GM12865 (cell line): ENCODE measurements around the gene DACH2.

Experiments
- DNase-seq: peaks from one replicate; pipeline ENCODE4 v3.0.0; 2010; ENCODE audit warnings: low read depth
- H3K4me3 ChIP-seq: 2 replicates; pipeline ENCODE4 v1.5.1; 2011; ENCODE audit warnings: mild to moderate bottlenecking, low read depth, low read length, control low read depth
- TF ChIP-seq, protein P1 (sequence below): IDR thresholded peaks from 2 replicates; pipeline ENCODE4 v1.5.1; 2011; ENCODE audit warnings: low read length, control low read depth, low read depth, inconsistent platforms; ENCODE audit not compliant: insufficient read depth; ENCODE audit errors: missing control alignments

The DACH2 gene

DNA sequence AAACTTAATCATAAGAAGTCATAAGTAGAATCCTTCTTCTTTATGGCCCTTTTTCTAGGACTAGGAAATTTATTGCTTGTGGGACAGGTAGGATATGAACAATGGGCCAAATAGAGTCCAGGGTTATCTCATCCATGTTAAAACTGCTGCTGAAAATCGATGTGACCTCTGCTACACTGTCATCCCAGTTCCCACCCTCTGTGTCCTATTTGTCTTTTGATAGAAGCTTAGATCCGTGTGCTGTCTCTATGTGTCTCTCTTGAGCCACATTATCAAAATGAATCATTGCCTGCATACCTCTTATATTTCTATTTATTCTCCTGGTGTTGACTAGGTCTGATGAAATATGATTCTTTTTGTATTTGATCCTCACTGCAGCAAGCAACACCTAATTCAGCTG lies 661.4 kb downstream of the DACH2 start:
- H3K4me3 ChIP-seq, result no peak overlapping the region
- TF ChIP-seq, protein P1, sequence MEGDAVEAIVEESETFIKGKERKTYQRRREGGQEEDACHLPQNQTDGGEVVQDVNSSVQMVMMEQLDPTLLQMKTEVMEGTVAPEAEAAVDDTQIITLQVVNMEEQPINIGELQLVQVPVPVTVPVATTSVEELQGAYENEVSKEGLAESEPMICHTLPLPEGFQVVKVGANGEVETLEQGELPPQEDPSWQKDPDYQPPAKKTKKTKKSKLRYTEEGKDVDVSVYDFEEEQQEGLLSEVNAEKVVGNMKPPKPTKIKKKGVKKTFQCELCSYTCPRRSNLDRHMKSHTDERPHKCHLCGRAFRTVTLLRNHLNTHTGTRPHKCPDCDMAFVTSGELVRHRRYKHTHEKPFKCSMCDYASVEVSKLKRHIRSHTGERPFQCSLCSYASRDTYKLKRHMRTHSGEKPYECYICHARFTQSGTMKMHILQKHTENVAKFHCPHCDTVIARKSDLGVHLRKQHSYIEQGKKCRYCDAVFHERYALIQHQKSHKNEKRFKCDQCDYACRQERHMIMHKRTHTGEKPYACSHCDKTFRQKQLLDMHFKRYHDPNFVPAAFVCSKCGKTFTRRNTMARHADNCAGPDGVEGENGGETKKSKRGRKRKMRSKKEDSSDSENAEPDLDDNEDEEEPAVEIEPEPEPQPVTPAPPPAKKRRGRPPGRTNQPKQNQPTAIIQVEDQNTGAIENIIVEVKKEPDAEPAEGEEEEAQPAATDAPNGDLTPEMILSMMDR, result no peak
- DNase-seq, result no peak

DNA sequence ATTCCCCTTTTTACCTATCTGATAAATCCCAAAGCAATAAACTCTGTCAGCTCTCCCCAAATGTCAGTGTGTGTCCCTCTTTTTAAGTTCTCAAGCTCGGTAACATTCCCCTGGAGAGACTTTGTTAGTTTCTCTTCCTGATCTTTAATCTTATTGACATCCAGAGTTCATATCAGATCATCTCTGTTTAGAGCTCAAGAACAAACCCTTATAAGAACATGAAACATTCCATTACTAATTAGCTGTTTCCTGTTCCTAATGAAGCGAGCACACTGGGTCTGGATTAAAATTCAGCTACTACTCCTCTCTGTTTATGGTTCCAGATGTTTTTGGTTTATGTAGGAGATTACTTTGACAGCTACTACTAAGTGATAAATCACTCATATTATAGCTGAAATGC lies 681.5 kb downstream of the DACH2 start:
- TF ChIP-seq, protein P1, result no peak
- DNase-seq, result no peak
- H3K4me3 ChIP-seq, result no peak overlapping the region

DNA sequence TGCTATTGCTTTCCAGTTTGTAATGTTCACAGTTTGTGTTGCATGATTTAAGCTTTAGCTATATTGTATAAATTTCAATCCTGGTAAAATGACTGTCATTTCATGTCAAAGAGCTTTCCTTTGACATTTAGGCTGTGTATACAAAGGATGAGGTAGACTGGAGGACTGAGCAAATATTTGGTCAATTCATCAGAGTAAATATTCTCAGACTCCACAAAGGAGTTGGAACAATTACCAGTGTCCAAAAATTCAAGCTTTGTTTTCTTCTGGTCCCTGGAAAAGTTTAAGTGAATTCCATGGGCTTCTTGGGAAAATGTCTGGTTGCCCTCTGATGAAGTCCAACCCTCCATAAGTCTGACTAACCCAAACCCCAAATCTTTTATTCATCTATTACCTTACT lies 682.4 kb downstream of the DACH2 start:
- no peak for DNase-seq
- no peak overlapping the region for H3K4me3 ChIP-seq
- TF ChIP-seq, protein P1, result no peak

DNA sequence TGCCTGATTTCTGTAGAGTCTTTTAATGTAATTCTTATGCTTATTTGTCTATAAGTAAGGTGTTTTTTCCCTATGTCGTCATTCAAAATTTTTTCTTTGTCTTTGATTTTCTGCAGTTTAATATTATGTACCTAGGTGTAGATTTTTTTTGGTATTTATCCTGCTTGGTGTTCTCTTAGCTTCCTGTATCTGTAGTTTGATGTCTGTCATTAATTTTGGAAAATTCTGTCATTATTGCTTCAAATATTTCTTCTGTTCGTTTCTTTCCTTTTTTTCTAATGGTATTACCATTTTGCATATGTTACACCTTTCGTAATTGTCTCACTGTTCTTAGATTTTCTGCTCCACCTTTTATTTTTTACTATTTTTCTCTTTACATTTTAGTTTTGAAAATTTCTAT lies 696.9 kb downstream of the DACH2 start:
- TF ChIP-seq, protein P1, result no peak
- H3K4me3 ChIP-seq, result no peak overlapping the region
- no peak for DNase-seq
